ENCODE results near the gene NTNG1.

NTNG1 gene

GRCh38 chr1:107252271-107252670 lies 111.4 kb downstream of the NTNG1 start:
- WGBS (ENCODE audit: insufficient coverage, insufficient read length), result no CpG with 5 or more reads among the region's 2 CpGs
- no peak overlapping the region for H3K27ac ChIP-seq (ENCODE audit: low read length)
- no peak overlapping the region for H3K4me3 ChIP-seq (ENCODE audit: low read length)
- H3K9me3 ChIP-seq (ENCODE audit: control insufficient read depth, insufficient read depth, low read length), result no peaks in the 10 kb centered on the region
- peaks cover 5% of the 10 kb centered on the region for H3K4me1 ChIP-seq (ENCODE audit: control insufficient read depth, insufficient read depth, low read length)
- H3K36me3 ChIP-seq (ENCODE audit: control insufficient read depth, insufficient read depth, low read length), result no peaks in the 10 kb centered on the region
- no peak for DNase-seq (ENCODE audit: low read depth, low spot score)
- H3K27me3 ChIP-seq (ENCODE audit: control insufficient read depth, insufficient read depth, low read length), result no peaks in the 10 kb centered on the region

DNA sequence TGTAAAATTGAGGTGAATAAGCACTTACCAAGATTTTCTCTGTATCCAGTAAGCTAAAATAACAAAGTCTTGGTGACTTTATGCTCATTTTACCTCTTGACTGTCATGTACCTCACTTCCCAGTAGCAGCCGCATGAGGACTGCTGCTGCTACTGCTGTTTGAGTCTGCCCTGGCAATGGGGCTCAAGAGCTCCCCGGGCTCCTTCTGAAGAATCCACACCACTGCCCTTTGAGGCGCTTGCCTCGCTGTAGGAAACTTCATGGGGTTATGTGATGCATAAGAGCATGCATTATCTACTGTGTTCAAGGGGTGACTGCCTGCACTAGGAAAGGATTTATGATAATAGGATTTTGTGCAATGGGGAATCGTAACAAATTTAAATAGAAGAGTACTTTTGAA lies 113.5 kb downstream of the NTNG1 start:
- Histone ChIP-seq H3K27me3 (ENCODE audit: control insufficient read depth, insufficient read depth, low read length) (no peaks in the 10 kb centered on the region), H3K9me3 (ENCODE audit: control insufficient read depth, insufficient read depth, low read length) (no peaks in the 10 kb centered on the region), H3K27ac (ENCODE audit: low read length) (no peak overlapping the region), H3K4me3 (ENCODE audit: low read length) (no peak overlapping the region), H3K36me3 (ENCODE audit: control insufficient read depth, insufficient read depth, low read length) (no peaks in the 10 kb centered on the region), H3K4me1 (ENCODE audit: control insufficient read depth, insufficient read depth, low read length) (peaks cover 3% of the 10 kb centered on the region)
- WGBS (ENCODE audit: insufficient coverage, insufficient read length), result 100% methylated on average over 1 of the region's 5 CpGs
- no peak for DNase-seq (ENCODE audit: low read depth, low spot score)

DNA sequence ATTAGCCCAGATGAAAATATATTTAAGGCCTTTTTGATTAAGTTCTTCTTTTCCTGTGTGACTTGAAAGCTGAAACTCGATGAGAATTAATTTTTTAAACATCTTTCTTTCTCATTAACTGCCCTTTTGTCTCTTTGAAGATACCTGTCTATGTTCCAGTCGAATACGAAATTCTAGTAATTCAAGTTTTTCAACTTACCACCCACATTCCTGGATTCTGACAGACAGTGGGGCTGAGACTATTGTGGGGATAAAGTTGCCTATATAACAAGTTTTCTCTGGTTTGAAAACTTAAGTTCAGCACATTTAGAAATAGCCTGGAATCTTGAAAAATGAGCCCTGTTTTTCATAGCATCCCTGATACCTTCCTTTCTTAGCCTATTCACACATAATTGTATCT lies 114.6 kb downstream of the NTNG1 start:
- H3K27me3 ChIP-seq (ENCODE audit: control insufficient read depth, insufficient read depth, low read length), result no peaks in the 10 kb centered on the region
- DNase-seq (ENCODE audit: low read depth, low spot score), result no peak
- no peak overlapping the region for H3K27ac ChIP-seq (ENCODE audit: low read length)
- H3K9me3 ChIP-seq (ENCODE audit: control insufficient read depth, insufficient read depth, low read length), result no peaks in the 10 kb centered on the region
- peaks cover 3% of the 10 kb centered on the region for H3K4me1 ChIP-seq (ENCODE audit: control insufficient read depth, insufficient read depth, low read length)
- H3K36me3 ChIP-seq (ENCODE audit: control insufficient read depth, insufficient read depth, low read length), result no peaks in the 10 kb centered on the region
- no peak overlapping the region for H3K4me3 ChIP-seq (ENCODE audit: low read length)
- no CpG with 5 or more reads among the region's 3 CpGs for WGBS (ENCODE audit: insufficient coverage, insufficient read length)

DNA sequence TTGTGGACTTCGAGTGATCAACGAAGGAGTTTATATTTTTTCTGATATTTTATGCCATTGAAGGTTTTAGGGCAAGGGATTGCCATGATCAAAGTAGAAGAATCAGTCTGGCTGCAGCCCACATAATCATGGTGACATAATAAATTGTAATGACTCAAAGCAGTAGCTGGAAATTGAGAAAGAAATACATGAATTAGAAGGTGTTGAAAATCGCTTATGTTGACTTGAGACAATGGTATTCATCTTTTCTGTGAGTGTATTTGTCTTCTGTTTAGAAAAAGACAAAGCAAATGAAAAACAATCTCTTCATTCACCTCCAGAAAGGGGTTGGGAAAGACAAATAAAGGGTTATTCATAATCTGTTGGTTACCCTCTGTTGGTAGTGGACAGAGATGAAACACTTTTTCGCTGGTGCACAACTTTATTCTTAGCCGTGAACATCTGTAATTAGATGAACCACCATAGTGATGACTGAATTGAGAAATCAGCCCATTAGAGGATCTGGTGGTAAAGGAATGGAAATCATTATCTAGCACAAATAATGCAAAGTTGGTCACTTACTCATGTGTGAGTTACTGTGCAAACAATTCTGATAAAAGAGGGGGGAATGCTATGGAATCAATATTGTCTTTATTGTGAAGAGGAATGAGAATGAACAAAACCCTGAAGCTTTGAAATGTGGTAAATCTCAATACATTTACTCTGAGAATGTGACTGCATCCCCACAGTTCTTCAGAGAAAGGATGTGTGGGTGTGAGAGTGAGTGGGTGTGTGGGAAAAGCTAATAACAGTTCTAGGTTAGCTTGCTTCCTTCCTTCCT lies 121.8 kb downstream of the NTNG1 start:
- DNase-seq (ENCODE audit: low read depth, low spot score), result no peak
- Histone ChIP-seq H3K9me3 (ENCODE audit: control insufficient read depth, insufficient read depth, low read length) (no peaks in the 10 kb centered on the region), H3K27ac (ENCODE audit: low read length) (no peak overlapping the region), H3K4me1 (ENCODE audit: control insufficient read depth, insufficient read depth, low read length) (peaks cover 2% of the 10 kb centered on the region), H3K27me3 (ENCODE audit: control insufficient read depth, insufficient read depth, low read length) (no peaks in the 10 kb centered on the region), H3K36me3 (ENCODE audit: control insufficient read depth, insufficient read depth, low read length) (no peaks in the 10 kb centered on the region), H3K4me3 (ENCODE audit: low read length) (no peak overlapping the region)
- no CpG with 5 or more reads among the region's 5 CpGs for WGBS (ENCODE audit: insufficient coverage, insufficient read length)

- Histone ChIP-seq H3K27me3 (ENCODE audit: control insufficient read depth, insufficient read depth, low read length) (no peaks in the 10 kb centered on the region), H3K4me3 (ENCODE audit: low read length) (no peak overlapping the region), H3K9me3 (ENCODE audit: control insufficient read depth, insufficient read depth, low read length) (no peaks in the 10 kb centered on the region), H3K27ac (ENCODE audit: low read length) (no peak overlapping the region), H3K4me1 (ENCODE audit: control insufficient read depth, insufficient read depth, low read length) (peaks cover 2% of the 10 kb centered on the region), H3K36me3 (ENCODE audit: control insufficient read depth, insufficient read depth, low read length) (no peaks in the 10 kb centered on the region)
- no CpG with 5 or more reads among the region's 1 CpG for WGBS (ENCODE audit: insufficient coverage, insufficient read length)
- no peak for DNase-seq (ENCODE audit: low read depth, low spot score)
Observed at GRCh38 chr1:107263291-107263915, 122.6 kb downstream of the NTNG1 start.

DNA sequence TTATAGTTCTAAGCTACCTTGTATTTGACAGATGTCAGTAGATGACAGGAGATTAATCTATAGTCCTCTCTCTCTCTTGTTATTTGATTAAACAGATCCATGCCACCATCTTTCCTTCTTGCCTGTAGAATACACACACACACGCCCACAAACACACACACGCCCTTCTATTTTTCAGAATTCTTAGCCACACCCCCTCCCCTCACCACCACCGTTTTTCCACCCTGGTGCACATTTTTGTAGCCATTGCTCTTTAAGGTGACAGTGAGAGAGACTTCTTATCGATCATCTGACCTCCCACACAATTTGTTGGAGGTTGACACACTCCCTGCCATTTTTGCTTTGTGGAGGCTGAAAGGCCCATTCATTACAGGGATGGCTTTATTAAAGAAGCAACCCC lies 123.2 kb downstream of the NTNG1 start:
- WGBS (ENCODE audit: insufficient coverage, insufficient read length), result 100% methylated on average over 3 of the region's 4 CpGs
- Histone ChIP-seq H3K27me3 (ENCODE audit: control insufficient read depth, insufficient read depth, low read length) (no peaks in the 10 kb centered on the region), H3K9me3 (ENCODE audit: control insufficient read depth, insufficient read depth, low read length) (no peaks in the 10 kb centered on the region), H3K4me1 (ENCODE audit: control insufficient read depth, insufficient read depth, low read length) (peaks cover 2% of the 10 kb centered on the region), H3K36me3 (ENCODE audit: control insufficient read depth, insufficient read depth, low read length) (no peaks in the 10 kb centered on the region), H3K27ac (ENCODE audit: low read length) (no peak overlapping the region), H3K4me3 (ENCODE audit: low read length) (no peak overlapping the region)
- DNase-seq (ENCODE audit: low read depth, low spot score), result no peak

- no CpG with 5 or more reads among the region's 1 CpG for WGBS (ENCODE audit: insufficient coverage, insufficient read length)
- H3K27ac ChIP-seq (ENCODE audit: low read length), result no peak overlapping the region
- no peaks in the 10 kb centered on the region for H3K36me3 ChIP-seq (ENCODE audit: control insufficient read depth, insufficient read depth, low read length)
- no peak for DNase-seq (ENCODE audit: low read depth, low spot score)
- no peaks in the 10 kb centered on the region for H3K9me3 ChIP-seq (ENCODE audit: control insufficient read depth, insufficient read depth, low read length)
- peaks cover 2% of the 10 kb centered on the region for H3K4me1 ChIP-seq (ENCODE audit: control insufficient read depth, insufficient read depth, low read length)
- no peak overlapping the region for H3K4me3 ChIP-seq (ENCODE audit: low read length)
- no peaks in the 10 kb centered on the region for H3K27me3 ChIP-seq (ENCODE audit: control insufficient read depth, insufficient read depth, low read length)
Observed at GRCh38 chr1:107264561-107264960, 123.7 kb downstream of the NTNG1 start.

DNA sequence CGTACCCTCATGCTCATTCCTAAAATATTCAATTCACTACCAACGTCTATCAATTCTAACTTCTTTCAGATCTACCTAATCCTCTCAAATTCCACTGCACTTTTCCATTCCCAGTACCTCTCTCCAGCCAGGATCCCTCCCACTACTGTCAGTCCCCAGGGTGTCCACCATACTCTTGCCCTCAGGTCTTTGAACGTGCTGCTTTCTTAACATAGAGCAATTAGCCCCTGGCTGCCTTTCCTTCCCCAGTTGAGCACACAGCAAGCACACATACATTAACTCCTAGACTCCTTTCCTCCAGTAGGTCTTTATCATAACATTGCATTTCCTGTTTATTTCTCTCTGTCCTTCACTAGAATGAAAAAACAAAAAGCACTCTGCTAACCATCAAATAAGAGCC lies 126.7 kb downstream of the NTNG1 start:
- Histone ChIP-seq H3K27me3 (ENCODE audit: control insufficient read depth, insufficient read depth, low read length) (no peaks in the 10 kb centered on the region), H3K36me3 (ENCODE audit: control insufficient read depth, insufficient read depth, low read length) (no peaks in the 10 kb centered on the region), H3K4me3 (ENCODE audit: low read length) (no peak overlapping the region), H3K9me3 (ENCODE audit: control insufficient read depth, insufficient read depth, low read length) (no peaks in the 10 kb centered on the region), H3K27ac (ENCODE audit: low read length) (no peak overlapping the region), H3K4me1 (ENCODE audit: control insufficient read depth, insufficient read depth, low read length) (peaks cover 2% of the 10 kb centered on the region)
- 100% methylated on average over 2 of the region's 3 CpGs for WGBS (ENCODE audit: insufficient coverage, insufficient read length)
- DNase-seq (ENCODE audit: low read depth, low spot score), result no peak

DNA sequence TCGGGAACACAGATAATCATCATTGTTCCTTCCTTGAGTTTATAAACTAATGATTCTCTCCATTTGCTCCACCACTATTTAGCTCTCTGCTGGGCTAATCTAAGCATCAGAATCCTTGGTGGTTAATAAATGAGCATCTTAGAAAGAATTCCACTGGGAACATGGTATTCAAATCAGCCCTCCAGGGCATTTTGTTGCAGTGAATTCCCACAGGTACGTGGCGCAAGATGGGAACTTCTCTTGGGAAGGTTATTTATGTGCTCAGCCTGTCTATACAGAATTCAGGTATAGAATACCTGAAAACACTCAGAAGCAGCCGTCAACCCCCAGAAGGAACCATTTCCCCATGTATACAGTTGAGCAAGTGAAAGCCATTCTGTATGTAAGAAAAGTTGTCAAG lies 131.5 kb downstream of the NTNG1 start:
- no peak overlapping the region for H3K27ac ChIP-seq (ENCODE audit: low read length)
- H3K4me1 ChIP-seq (ENCODE audit: control insufficient read depth, insufficient read depth, low read length), result peaks cover 2% of the 10 kb centered on the region
- no peak for DNase-seq (ENCODE audit: low read depth, low spot score)
- no peak overlapping the region for H3K4me3 ChIP-seq (ENCODE audit: low read length)
- no peaks in the 10 kb centered on the region for H3K27me3 ChIP-seq (ENCODE audit: control insufficient read depth, insufficient read depth, low read length)
- no CpG with 5 or more reads among the region's 4 CpGs for WGBS (ENCODE audit: insufficient coverage, insufficient read length)
- H3K36me3 ChIP-seq (ENCODE audit: control insufficient read depth, insufficient read depth, low read length), result no peaks in the 10 kb centered on the region
- no peaks in the 10 kb centered on the region for H3K9me3 ChIP-seq (ENCODE audit: control insufficient read depth, insufficient read depth, low read length)

DNA sequence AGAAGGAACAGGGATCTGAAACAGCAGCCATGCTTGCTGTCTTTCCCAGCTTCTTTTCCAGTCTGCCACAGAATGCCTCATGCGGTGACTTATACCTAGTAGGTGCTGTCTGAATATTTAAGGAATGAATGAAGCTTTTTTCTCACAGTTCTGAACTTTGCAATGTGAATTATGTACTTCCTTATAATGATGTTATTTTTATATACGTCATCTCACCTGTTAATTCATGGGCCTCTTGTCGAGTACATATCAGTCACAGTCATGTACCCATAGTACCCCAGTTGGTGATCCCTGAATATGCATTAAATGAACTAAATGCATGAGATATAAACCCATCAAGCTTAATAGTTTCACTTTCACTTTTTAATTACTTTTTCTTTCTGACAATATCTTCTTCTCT lies 132.7 kb downstream of the NTNG1 start:
- WGBS (ENCODE audit: insufficient coverage, insufficient read length), result no CpG with 5 or more reads among the region's 3 CpGs
- Histone ChIP-seq H3K4me1 (ENCODE audit: control insufficient read depth, insufficient read depth, low read length) (no peaks in the 10 kb centered on the region), H3K9me3 (ENCODE audit: control insufficient read depth, insufficient read depth, low read length) (no peaks in the 10 kb centered on the region)

GRCh38 chr1:107274227-107274626 lies 133.4 kb downstream of the NTNG1 start:
- no peak overlapping the region for H3K27ac ChIP-seq (ENCODE audit: low read length)
- no CpG with 5 or more reads among the region's 1 CpG for WGBS (ENCODE audit: insufficient coverage, insufficient read length)
- no peak overlapping the region for H3K4me3 ChIP-seq (ENCODE audit: low read length)
- H3K4me1 ChIP-seq (ENCODE audit: control insufficient read depth, insufficient read depth, low read length), result no peaks in the 10 kb centered on the region
- H3K36me3 ChIP-seq (ENCODE audit: control insufficient read depth, insufficient read depth, low read length), result no peaks in the 10 kb centered on the region
- no peak for DNase-seq (ENCODE audit: low read depth, low spot score)
- no peaks in the 10 kb centered on the region for H3K27me3 ChIP-seq (ENCODE audit: control insufficient read depth, insufficient read depth, low read length)
- H3K9me3 ChIP-seq (ENCODE audit: control insufficient read depth, insufficient read depth, low read length), result no peaks in the 10 kb centered on the region

More for the DNA sequence above, 132.7 kb downstream of the NTNG1 start:
- no peak for DNase-seq (ENCODE audit: low read depth, low spot score)
- H3K27me3 ChIP-seq (ENCODE audit: control insufficient read depth, insufficient read depth, low read length), result no peaks in the 10 kb centered on the region
- no peak overlapping the region for H3K4me3 ChIP-seq (ENCODE audit: low read length)
- no peak overlapping the region for H3K27ac ChIP-seq (ENCODE audit: low read length)
- H3K36me3 ChIP-seq (ENCODE audit: control insufficient read depth, insufficient read depth, low read length), result no peaks in the 10 kb centered on the region

Data from iPS DF 6.9 (cell line).